GM12878 (cell line): ENCODE measurements around the gene IBA57. TPM values are rescaled to one million over a fixed set of nuclear protein-coding genes. Genes with fewer than 3 reads are reported as not detected.

Source experiments
- ATAC-seq: fragments of 200-7000 bp; cut with Tn5 transposase; 3 replicates; pipeline ENCODE4 v1.9.1; 2020; ENCODE audit warnings: mild to moderate bottlenecking, moderate library complexity
- BruUV-seq: library from RNA; stranded (reverse); fragments of 400-500 nt; replicated peaks from 2 replicates; lab custom pipeline; 2021; lab: Mats Ljungman, UMichigan
- CTCF ChIA-PET: fragments of 300-600 bp; sonication (Branson Sonifier 250); formaldehyde crosslinking; extraction: SDS; loops from one replicate; lab custom pipeline; 2021; ENCODE audit warnings: inconsistent platforms; lab: Yijun Ruan, JAX
- POLR2A ChIA-PET: fragments of 350-600 bp; formaldehyde crosslinking; extraction: SDS; loops from one replicate; lab custom pipeline; 2021; ENCODE audit warnings: inconsistent platforms; lab: Charles Lee
- RAD21 ChIA-PET: fragments of 300-600 bp; sonication (Branson Sonifier 250); formaldehyde crosslinking; loops from one replicate; lab custom pipeline; 2023; ENCODE audit warnings: antibody characterized with exemption; ENCODE audit not compliant: unreplicated experiment; lab: Charles Lee
- SMC1A ChIA-PET: fragments of 300-600 bp; sonication (Branson Sonifier 250); formaldehyde crosslinking; loops from one replicate; lab custom pipeline; 2023; ENCODE audit not compliant: unreplicated experiment, uncharacterized antibody; lab: Charles Lee
- DNase-seq: peaks from one replicate; pipeline ENCODE4 v3.0.0-alpha.2; 2011; ENCODE audit warnings: low read depth, low spot score
- FAIRE-seq: peaks from 3 replicates; lab custom pipeline; 2011; peaks lifted over from hg19 to GRCh38; lab: Jason Lieb, UNC
- H2AFZ ChIP-seq: 2 replicates; pipeline ENCODE4 v1.6.0; 2011; ENCODE audit warnings: low read depth, low read length, control low read depth; ENCODE audit not compliant: control insufficient read depth
- H3K27ac ChIP-seq: 2 replicates; pipeline ENCODE4 v1.5.1; 2011; ENCODE audit warnings: control low read depth; ENCODE audit not compliant: control insufficient read depth, insufficient read depth
- H3K27me3 ChIP-seq, 2 experiments: replicated peaks in 1 of 2; 2 replicates each; pipeline versions ENCODE4 v1.6.0 to v1.6.1; 2011; ENCODE audit warnings: low read length in 1 of 2; ENCODE audit not compliant: control insufficient read depth in 2 of 2, insufficient read depth in 2 of 2
- H3K36me3 ChIP-seq, 2 experiments: 2 replicates each; pipeline ENCODE4 v1.5.1; 2011; ENCODE audit warnings: low read length in 1 of 2; ENCODE audit not compliant: control insufficient read depth in 2 of 2, insufficient read depth in 2 of 2
- H3K4me1 ChIP-seq: 2 replicates; pipeline ENCODE4 v1.6.1; 2011; ENCODE audit warnings: mild to moderate bottlenecking, low read length, moderate library complexity, mixed read lengths; ENCODE audit not compliant: control insufficient read depth, insufficient read depth
- H3K4me2 ChIP-seq: 2 replicates; pipeline ENCODE4 v1.6.0; 2011; ENCODE audit warnings: control low read depth; ENCODE audit not compliant: control insufficient read depth, insufficient read depth
- H3K4me3 ChIP-seq: fragments of 200-600 bp; sonication (generic); 2 replicates; pipeline ENCODE4 v1.5.1; 2016
- H3K79me2 ChIP-seq: 2 replicates; pipeline ENCODE4 v1.6.0; 2011; ENCODE audit warnings: low read length; ENCODE audit not compliant: control insufficient read depth, insufficient read depth
- H3K9ac ChIP-seq: 2 replicates; pipeline ENCODE4 v1.8.0; 2011; ENCODE audit warnings: low read length, control low read depth, mixed read lengths; ENCODE audit not compliant: control insufficient read depth, insufficient read depth
- H3K9me3 ChIP-seq: replicated peaks from 3 replicates; pipeline ENCODE4 v1.5.1; 2011; ENCODE audit warnings: mild to moderate bottlenecking, low read length; ENCODE audit not compliant: control insufficient read depth, insufficient read depth
- H4K20me1 ChIP-seq: 2 replicates; pipeline ENCODE4 v1.6.0; 2011; ENCODE audit not compliant: control insufficient read depth, insufficient read depth
- BCL11A ChIP-seq: IDR thresholded peaks from 2 replicates; pipeline ENCODE4 v1.6.1; 2011; ENCODE audit warnings: low read depth, low read length
- CBX3 ChIP-seq: fragments of 200-600 bp; sonication (generic); IDR thresholded peaks from 2 replicates; pipeline ENCODE4 v1.6.1; 2016; ENCODE audit warnings: low read depth, borderline replicate concordance
- CHD2 ChIP-seq: IDR thresholded peaks from 2 replicates; pipeline ENCODE4 v1.6.1; 2011; ENCODE audit warnings: low read depth, low read length, improper control_type of control experiment, borderline replicate concordance
- EGR1 ChIP-seq, 2 experiments: IDR thresholded peaks; 1 replicate in 1 of 2; 2 replicates in 1 of 2; pipeline ENCODE4 v1.6.1; 2011 to 2012; ENCODE audit warnings: low read depth in 2 of 2, low read length in 2 of 2, borderline replicate concordance in 1 of 2, mild to moderate bottlenecking in 1 of 2, moderate library complexity in 1 of 2
- ESRRA ChIP-seq: IDR thresholded peaks from 2 replicates; pipeline ENCODE4 v1.6.1; 2012; ENCODE audit warnings: mild to moderate bottlenecking, low read length, improper control_type of control experiment
- HDAC6 ChIP-seq: fragments of 200-600 bp; sonication (generic); IDR thresholded peaks from one replicate; pipeline ENCODE4 v1.8.0; 2017; ENCODE audit warnings: antibody characterized with exemption; ENCODE audit not compliant: unreplicated experiment
- HDGF ChIP-seq: fragments of 450-650 bp; IDR thresholded peaks from 2 replicates; pipeline ENCODE4 v1.6.1; 2016; ENCODE audit warnings: antibody characterized with exemption
- JUNB ChIP-seq: IDR thresholded peaks from 2 replicates; pipeline ENCODE4 v1.6.1; 2016; ENCODE audit warnings: antibody characterized with exemption, mild to moderate bottlenecking
- KLF5 ChIP-seq: fragments of 450-650 bp; IDR thresholded peaks from 2 replicates; pipeline ENCODE4 v1.6.1; 2014; ENCODE audit warnings: mild to moderate bottlenecking; ENCODE audit not compliant: partially characterized antibody
- LARP7 ChIP-seq: fragments of 450-650 bp; IDR thresholded peaks from 2 replicates; pipeline ENCODE4 v1.6.1; 2017; ENCODE audit warnings: mild to moderate bottlenecking
- NRF1 ChIP-seq: conservative IDR thresholded peaks from 2 replicates; pipeline ENCODE4 v1.6.1; 2011; ENCODE audit warnings: mild to moderate bottlenecking, low read depth, low read length, improper control_type of control experiment
- POU2F2 ChIP-seq: IDR thresholded peaks from 3 replicates; pipeline ENCODE4 v1.6.1; 2011; ENCODE audit warnings: low read depth, mild to moderate bottlenecking, low read length, borderline replicate concordance
- TBL1XR1 ChIP-seq: IDR thresholded peaks from 2 replicates; pipeline ENCODE4 v1.6.1; 2012; ENCODE audit warnings: low read depth, low read length, improper control_type of control experiment
- TCF12 ChIP-seq: IDR thresholded peaks from 2 replicates; pipeline ENCODE4 v1.6.1; 2011; ENCODE audit warnings: low read depth, mild to moderate bottlenecking, low read length
- TCF3 ChIP-seq: IDR thresholded peaks from 2 replicates; pipeline ENCODE4 v1.6.1; 2012; ENCODE audit warnings: low read depth, mild to moderate bottlenecking, low read length, borderline replicate concordance; ENCODE audit not compliant: insufficient read depth
- ZBED1 ChIP-seq: IDR thresholded peaks from 2 replicates; pipeline ENCODE4 v1.6.1; 2016; ENCODE audit warnings: borderline replicate concordance
- ZSCAN29 ChIP-seq: fragments of 450-650 bp; IDR thresholded peaks from 2 replicates; pipeline ENCODE4 v1.6.1; 2017; ENCODE audit warnings: mild to moderate bottlenecking, moderate library complexity
- WGBS: methylation state at CpG from one replicate; pipeline ENCODE4 v1.1.6; 2016; ENCODE audit warnings: low lambda C conversion rate; ENCODE audit not compliant: insufficient replicate concordance, insufficient coverage; ENCODE audit errors: missing lambda C conversion rate; 5-methylcytosine and 5-hydroxymethylcytosine counted together
- in situ Hi-C: fragments of 300-500 bp; cut with MboI; formaldehyde crosslinking; loops from 9 replicates; pipeline ENCODE4 v1.14.3; 2018; ENCODE audit warnings: mixed read lengths
- intact Hi-C: fragments of 100-400 bp; cut with micrococcal nuclease; formaldehyde crosslinking; loops from one replicate; pipeline ENCODE4 v1.14.2; 2022; ENCODE audit not compliant: unreplicated experiment
- polyA plus RNA-seq, 11 experiments: library from polyadenylated mRNA; depleted of rRNA in 4 of 11; unstranded in 6 of 11; stranded (reverse) in 5 of 11; fragments of >200 nt; fragmentation: Nextera tagmentation in 4 of 11; fragmentation: Illumina TruSeq in 1 of 11; extraction: Ambion mirVana in 4 of 11; extraction: Trizol in 1 of 11; gene quantifications; 1 replicate in 1 of 11; 2 replicates in 10 of 11; pipeline versions ENCODE4 v1.2.1 to v1.2.3, GENCODE V29; 2011 to 2016; ENCODE audit warnings: inconsistent platforms in 2 of 11, missing spikeins in 2 of 11, low read depth in 1 of 11
- total RNA-seq, 4 experiments: library from RNA; depleted of rRNA in 3 of 4; stranded (reverse); fragments of >200 nt in 3 of 4; fragmentation: Illumina TruSeq in 1 of 4; extraction: Trizol in 1 of 4; gene quantifications; 2 replicates each; pipeline versions ENCODE4 v1.2.1 to v1.2.3, GENCODE V29; 2013 to 2021
- TF ChIP-seq, protein P1 (sequence below): IDR thresholded peaks from 2 replicates; pipeline ENCODE4 v1.6.1; 2012; ENCODE audit warnings: low read length, inconsistent platforms
- TF ChIP-seq, protein P2 (sequence below): IDR thresholded peaks from 2 replicates; pipeline ENCODE4 v1.6.1; 2012; ENCODE audit warnings: low read depth, low read length, improper control_type of control experiment
- TF ChIP-seq, protein P3 (sequence below): fragments of 450-650 bp; IDR thresholded peaks from 2 replicates; pipeline ENCODE4 v1.6.1; 2016; ENCODE audit warnings: mild to moderate bottlenecking

IBA57 gene
- total and polyA plus RNA-seq, 10 of the 15 experiments (the other 5 are each of a cell fraction or from before 2014, with no cell fraction given) = 0.51 to 8.6 (median 3.7) TPM

DNA sequence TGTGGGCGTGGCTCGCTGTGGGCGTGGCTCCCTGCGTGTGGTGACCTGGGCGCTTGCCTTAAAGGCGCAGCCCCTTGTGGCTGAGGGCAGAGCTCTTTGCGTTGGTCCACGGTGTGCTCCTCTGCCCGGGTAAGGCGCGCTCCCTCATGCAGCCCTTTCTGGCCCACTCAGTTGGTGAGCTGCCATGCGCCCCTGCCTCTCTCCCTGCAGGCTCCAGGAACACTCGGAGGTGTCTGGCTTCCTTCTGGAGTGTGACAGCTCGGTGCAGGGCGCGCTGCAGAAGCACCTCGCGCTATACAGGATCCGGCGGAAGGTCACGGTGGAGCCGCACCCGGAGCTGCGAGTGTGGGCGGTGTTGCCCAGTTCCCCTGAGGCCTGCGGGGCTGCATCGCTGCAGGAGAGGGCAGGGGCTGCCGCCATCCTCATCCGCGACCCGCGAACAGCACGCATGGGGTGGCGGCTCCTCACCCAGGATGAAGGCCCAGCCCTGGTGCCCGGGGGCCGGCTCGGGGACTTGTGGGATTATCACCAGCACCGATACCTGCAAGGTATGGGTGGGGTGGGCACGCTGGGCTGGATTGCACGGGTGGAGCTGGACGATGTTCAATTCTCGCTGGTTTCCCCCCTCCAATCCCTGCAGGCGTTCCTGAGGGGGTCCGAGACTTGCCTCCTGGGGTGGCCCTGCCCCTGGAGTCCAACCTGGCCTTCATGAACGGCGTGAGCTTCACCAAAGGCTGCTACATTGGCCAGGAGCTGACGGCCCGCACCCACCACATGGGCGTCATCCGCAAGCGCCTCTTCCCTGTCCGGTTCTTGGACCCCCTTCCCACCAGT, 9.1 kb downstream of the IBA57 start:
- Histone ChIP-seq H4K20me1 (no peaks in the 10 kb centered on the region), H3K36me3 (peaks cover 0 to 5% of the 10 kb centered on the region in 2 experiments; a peak in 2 of 4 replicates), H3K4me2 (no peak overlapping the region), H3K79me2 (no peaks in the 10 kb centered on the region), H2AFZ (no peak overlapping the region), H3K9ac (no peak overlapping the region), H3K9me3 (no peaks in the 10 kb centered on the region), H3K27me3 (no peaks in the 10 kb centered on the region), H3K4me3 (no peak overlapping the region), H3K27ac (no peak overlapping the region), H3K4me1 (peaks cover 6% of the 10 kb centered on the region)
- intact Hi-C loops (no loop called here), in situ Hi-C loops (loop anchor here (5.0 kb wide), 1 partner anchor 37 kb away; no protein-coding TSS in a partner anchor)
- ChIA-PET CTCF (no interaction called here), SMC1A (no interaction called here), POLR2A (interaction anchor here (0.6 kb wide), 1 partner anchor 387 kb away, joined by 4 read pairs; no protein-coding TSS in a partner anchor), RAD21 (no interaction called here)
- no peak for FAIRE-seq
- no TSS peak for BruUV-seq
- peak; percentile 34; the same call in 2 of the 3 replicates for ATAC-seq
- TF ChIP-seq JUNB (no peak), NRF1 (no peak), TCF12 (no peak), LARP7 (no peak), HDAC6 (no peak), CBX3 (no peak), ZSCAN29 (no peak), EGR1 (IDR thresholded peaks at IDR 0.05; ENCODE audit: borderline replicate concordance in 1 of 2, low read depth in 2 of 2, low read length in 2 of 2) (no peak), ZBED1 (no peak), TBL1XR1 (no peak), HDGF (no peak), TCF3 (no peak), KLF5 (no peak), POU2F2 (no peak), CHD2 (no peak), BCL11A (no peak), ESRRA (no peak)
- TF ChIP-seq, protein P1, sequence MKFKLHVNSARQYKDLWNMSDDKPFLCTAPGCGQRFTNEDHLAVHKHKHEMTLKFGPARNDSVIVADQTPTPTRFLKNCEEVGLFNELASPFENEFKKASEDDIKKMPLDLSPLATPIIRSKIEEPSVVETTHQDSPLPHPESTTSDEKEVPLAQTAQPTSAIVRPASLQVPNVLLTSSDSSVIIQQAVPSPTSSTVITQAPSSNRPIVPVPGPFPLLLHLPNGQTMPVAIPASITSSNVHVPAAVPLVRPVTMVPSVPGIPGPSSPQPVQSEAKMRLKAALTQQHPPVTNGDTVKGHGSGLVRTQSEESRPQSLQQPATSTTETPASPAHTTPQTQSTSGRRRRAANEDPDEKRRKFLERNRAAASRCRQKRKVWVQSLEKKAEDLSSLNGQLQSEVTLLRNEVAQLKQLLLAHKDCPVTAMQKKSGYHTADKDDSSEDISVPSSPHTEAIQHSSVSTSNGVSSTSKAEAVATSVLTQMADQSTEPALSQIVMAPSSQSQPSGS = no peak
- TF ChIP-seq, protein P2, sequence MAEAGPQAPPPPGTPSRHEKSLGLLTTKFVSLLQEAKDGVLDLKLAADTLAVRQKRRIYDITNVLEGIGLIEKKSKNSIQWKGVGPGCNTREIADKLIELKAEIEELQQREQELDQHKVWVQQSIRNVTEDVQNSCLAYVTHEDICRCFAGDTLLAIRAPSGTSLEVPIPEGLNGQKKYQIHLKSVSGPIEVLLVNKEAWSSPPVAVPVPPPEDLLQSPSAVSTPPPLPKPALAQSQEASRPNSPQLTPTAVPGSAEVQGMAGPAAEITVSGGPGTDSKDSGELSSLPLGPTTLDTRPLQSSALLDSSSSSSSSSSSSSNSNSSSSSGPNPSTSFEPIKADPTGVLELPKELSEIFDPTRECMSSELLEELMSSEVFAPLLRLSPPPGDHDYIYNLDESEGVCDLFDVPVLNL = no peak
- TF ChIP-seq, protein P3, sequence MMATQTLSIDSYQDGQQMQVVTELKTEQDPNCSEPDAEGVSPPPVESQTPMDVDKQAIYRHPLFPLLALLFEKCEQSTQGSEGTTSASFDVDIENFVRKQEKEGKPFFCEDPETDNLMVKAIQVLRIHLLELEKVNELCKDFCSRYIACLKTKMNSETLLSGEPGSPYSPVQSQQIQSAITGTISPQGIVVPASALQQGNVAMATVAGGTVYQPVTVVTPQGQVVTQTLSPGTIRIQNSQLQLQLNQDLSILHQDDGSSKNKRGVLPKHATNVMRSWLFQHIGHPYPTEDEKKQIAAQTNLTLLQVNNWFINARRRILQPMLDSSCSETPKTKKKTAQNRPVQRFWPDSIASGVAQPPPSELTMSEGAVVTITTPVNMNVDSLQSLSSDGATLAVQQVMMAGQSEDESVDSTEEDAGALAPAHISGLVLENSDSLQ = no peak
- 95% methylated on average over 40 of the region's 52 CpGs for WGBS
- DNase-seq = no peak
